MM.1S (cell line): ENCODE measurements around the gene ALDH3B1.

Experiments used
- DNase-seq: peaks from one replicate; pipeline ENCODE4 v3.0.0-alpha.2; 2015
- H2AFZ ChIP-seq: fragments of 300-600 bp; sonication (generic); 2 replicates; pipeline ENCODE4 v1.6.0; 2016; ENCODE audit warnings: antibody characterized with exemption, low read length
- H3F3A ChIP-seq: fragments of 300-600 bp; sonication (generic); 2 replicates; pipeline ENCODE4 v1.6.1; 2016; ENCODE audit warnings: mild to moderate bottlenecking, antibody characterized with exemption, low read length, moderate library complexity, mixed read lengths; ENCODE audit not compliant: insufficient read depth
- H3K27ac ChIP-seq: fragments of 300-600 bp; sonication (generic); 2 replicates; pipeline ENCODE4 v1.5.1; 2016; ENCODE audit warnings: mild to moderate bottlenecking, low read length
- H3K27me3 ChIP-seq: fragments of 300-600 bp; sonication (generic); replicated peaks from 2 replicates; pipeline ENCODE4 v1.6.0; 2016; ENCODE audit warnings: low read length; ENCODE audit not compliant: insufficient read depth
- H3K36me3 ChIP-seq: fragments of 300-600 bp; sonication (generic); replicated peaks from 2 replicates; pipeline ENCODE4 v1.6.1; 2016; ENCODE audit warnings: mild to moderate bottlenecking, low read length, mixed read lengths; ENCODE audit not compliant: insufficient read depth
- H3K4me1 ChIP-seq: fragments of 300-600 bp; sonication (generic); 2 replicates; pipeline ENCODE4 v1.6.1; 2016; ENCODE audit warnings: low read length, mixed read lengths
- H3K4me2 ChIP-seq: fragments of 300-600 bp; sonication (generic); 2 replicates; pipeline ENCODE4 v1.6.0; 2016; ENCODE audit warnings: low read depth, low read length
- H3K4me3 ChIP-seq: fragments of 300-600 bp; sonication (generic); 2 replicates; pipeline ENCODE4 v1.5.1; 2016; ENCODE audit warnings: low read length, mixed read lengths
- H3K79me2 ChIP-seq: fragments of 300-600 bp; sonication (generic); 2 replicates; pipeline ENCODE4 v1.6.1; 2016; ENCODE audit warnings: mixed run types, low read length, mixed read lengths
- H3K9ac ChIP-seq: fragments of 300-600 bp; sonication (generic); 2 replicates; pipeline ENCODE4 v1.6.1; 2016; ENCODE audit warnings: low read length, mixed read lengths
- H3K9me2 ChIP-seq: fragments of 300-600 bp; sonication (generic); replicated peaks from 2 replicates; pipeline ENCODE4 v1.6.1; 2016; ENCODE audit warnings: mild to moderate bottlenecking, low read length, mixed read lengths; ENCODE audit not compliant: insufficient read depth
- H3K9me3 ChIP-seq: fragments of 300-600 bp; sonication (generic); replicated peaks from 2 replicates; pipeline ENCODE4 v1.6.1; 2016; ENCODE audit warnings: mild to moderate bottlenecking, low read length, mixed read lengths; ENCODE audit not compliant: insufficient read depth
- H4K20me1 ChIP-seq: fragments of 300-600 bp; sonication (generic); 2 replicates; pipeline ENCODE4 v1.6.1; 2016; ENCODE audit warnings: mild to moderate bottlenecking, low read length, moderate library complexity, mixed read lengths; ENCODE audit not compliant: insufficient read depth
- CTCF ChIP-seq: fragments of 300-600 bp; sonication (generic); IDR thresholded peaks from 2 replicates; pipeline ENCODE4 v1.5.1; 2016; ENCODE audit warnings: antibody characterized with exemption, low read length, mixed read lengths
- EZH2 ChIP-seq: fragments of 300-600 bp; sonication (generic); optimal IDR thresholded peaks from 2 replicates; pipeline ENCODE3; 2017; ENCODE audit warnings: low read depth, mild to moderate bottlenecking, antibody characterized with exemption, low read length, mixed read lengths
- EZH2phosphoT487 ChIP-seq: fragments of 300-600 bp; sonication (generic); IDR thresholded peaks from 2 replicates; pipeline ENCODE4 v1.6.1; 2018; ENCODE audit warnings: antibody characterized with exemption, low read length

The ALDH3B1 gene

DNA sequence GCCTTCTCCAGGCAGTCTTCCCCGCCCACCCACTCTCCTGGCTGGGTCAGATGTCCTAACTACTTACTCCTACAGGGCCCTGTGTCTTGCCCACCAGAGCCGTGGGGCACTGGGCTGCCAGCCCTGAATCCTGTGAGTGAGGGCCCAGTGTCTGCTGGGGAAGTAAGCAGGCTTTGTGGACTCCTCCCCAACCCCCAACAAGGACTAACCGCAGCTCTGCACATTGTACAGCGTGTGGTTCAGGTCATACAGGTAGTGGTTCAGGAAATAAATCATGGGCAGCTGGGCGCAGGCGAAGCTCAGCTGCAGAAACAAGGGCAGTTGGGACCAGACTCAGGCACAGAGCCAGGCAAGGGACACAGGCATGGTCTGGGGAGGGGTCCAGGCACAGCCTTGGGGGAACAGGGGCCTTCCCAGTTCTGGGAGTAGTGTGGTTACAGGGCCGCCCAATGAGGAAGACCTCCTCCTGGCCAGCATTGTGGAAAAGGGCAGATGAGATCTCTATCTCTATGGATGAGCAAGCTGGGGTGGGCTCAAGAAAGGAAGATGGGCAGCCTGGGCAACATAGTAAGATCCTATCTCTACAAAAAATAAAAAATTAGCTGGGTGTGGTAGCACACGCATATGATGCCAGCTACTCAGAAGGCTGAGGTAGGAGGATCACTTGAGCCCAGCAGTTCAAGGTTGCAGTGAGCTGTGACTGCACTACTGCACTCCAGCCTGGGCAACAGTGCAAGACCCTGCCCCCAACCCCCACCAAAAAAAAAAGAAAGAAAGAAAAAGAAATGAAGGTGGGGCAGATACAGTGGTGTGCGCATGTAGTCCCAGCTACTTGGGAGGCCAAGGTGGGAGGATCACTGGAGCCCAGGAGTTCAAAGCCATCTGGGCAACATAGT lies 11.7 kb upstream of the ALDH3B1 start:
- Histone ChIP-seq H3K27me3 (no peaks in the 10 kb centered on the region), H2AFZ (no peak overlapping the region), H4K20me1 (no peaks in the 10 kb centered on the region), H3K9ac (no peak overlapping the region), H3K9me2 (no peaks in the 10 kb centered on the region), H3K4me1 (peaks cover 52% of the 10 kb centered on the region), H3K4me3 (no peak overlapping the region), H3K4me2 (no peak overlapping the region), H3F3A (peaks cover 55% of the 10 kb centered on the region), H3K27ac (peak overlapping the region; percentile 8; the same call in 1 of the 2 replicates), H3K9me3 (no peaks in the 10 kb centered on the region), H3K79me2 (peaks cover 67% of the 10 kb centered on the region), H3K36me3 (no peaks in the 10 kb centered on the region; the same call in 1 of the 2 replicates)
- DNase-seq: no peak
- TF ChIP-seq CTCF (no peak), EZH2 (no peak)

- H3K79me2 ChIP-seq: peaks cover 68% of the 10 kb centered on the region
- H3K27me3 ChIP-seq: no peaks in the 10 kb centered on the region
- H3K9me3 ChIP-seq: no peaks in the 10 kb centered on the region
- H3K4me1 ChIP-seq: peaks cover 53% of the 10 kb centered on the region
- H3K36me3 ChIP-seq: no peaks in the 10 kb centered on the region; the same call in 1 of the 2 replicates
- H2AFZ ChIP-seq: no peak overlapping the region
- H3K9ac ChIP-seq: no peak overlapping the region
- TF ChIP-seq EZH2phosphoT487 (no peak), EZH2 (no peak), CTCF (no peak)
- H4K20me1 ChIP-seq: no peaks in the 10 kb centered on the region
- H3K4me3 ChIP-seq: no peak overlapping the region
- H3K9me2 ChIP-seq: no peaks in the 10 kb centered on the region
- H3F3A ChIP-seq: peaks cover 55% of the 10 kb centered on the region
- no peak for DNase-seq
- no peak overlapping the region for H3K4me2 ChIP-seq
- H3K27ac ChIP-seq: no peak overlapping the region
Observed at GRCh38 chr11:67999201-67999629, 10.9 kb upstream of the ALDH3B1 start.

GRCh38 chr11:67999704-68000103 lies 10.4 kb upstream of the ALDH3B1 start:
- H3K9me2 ChIP-seq: no peaks in the 10 kb centered on the region
- no peaks in the 10 kb centered on the region for H4K20me1 ChIP-seq
- peaks cover 50% of the 10 kb centered on the region for H3F3A ChIP-seq
- no peak for TF ChIP-seq CTCF
- no peak for TF ChIP-seq EZH2phosphoT487
- TF ChIP-seq EZH2: no peak
- no peak overlapping the region for H2AFZ ChIP-seq
- H3K9ac ChIP-seq: no peak overlapping the region
- H3K9me3 ChIP-seq: no peaks in the 10 kb centered on the region
- peaks cover 68% of the 10 kb centered on the region for H3K79me2 ChIP-seq
- no peaks in the 10 kb centered on the region for H3K27me3 ChIP-seq
- H3K4me3 ChIP-seq: no peak overlapping the region
- no peak for DNase-seq
- H3K4me2 ChIP-seq: no peak overlapping the region
- peaks cover 53% of the 10 kb centered on the region for H3K4me1 ChIP-seq
- H3K27ac ChIP-seq: no peak overlapping the region
- H3K36me3 ChIP-seq: no peaks in the 10 kb centered on the region; the same call in 1 of the 2 replicates
